Upper lobe of left lung (tissue), 4 donors: ENCODE data around the gene EXOC6B.

Experiments used
- CTCF ChIP-seq, 6 experiments: fragments of 450-650 bp in 4 of 6; fragments of 200-600 bp in 2 of 6; sonication (generic) in 2 of 6; IDR thresholded peaks; one replicate each; pipeline ENCODE4 v1.5.1; 2016 to 2019; ENCODE audit warnings: antibody characterized with exemption in 6 of 6
- EP300 ChIP-seq, 4 donors: sonication (generic); formaldehyde crosslinking; IDR thresholded peaks; one replicate each; pipeline ENCODE4 v1.5.1; 2017; ENCODE audit warnings: antibody characterized with exemption in 4 of 4, control low read depth in 2 of 4
- POLR2A ChIP-seq, 4 donors: fragments of 450-650 bp; IDR thresholded peaks; one replicate each; pipeline ENCODE4 v1.5.1; 2016 to 2017; ENCODE audit warnings: antibody characterized with exemption in 4 of 4, mild to moderate bottlenecking in 2 of 4
- POLR2AphosphoS5 ChIP-seq, 2 donors: sonication (generic); formaldehyde crosslinking; IDR thresholded peaks; one replicate each; pipeline ENCODE4 v1.5.1; 2017; ENCODE audit warnings: antibody characterized with exemption in 2 of 2

DNA sequence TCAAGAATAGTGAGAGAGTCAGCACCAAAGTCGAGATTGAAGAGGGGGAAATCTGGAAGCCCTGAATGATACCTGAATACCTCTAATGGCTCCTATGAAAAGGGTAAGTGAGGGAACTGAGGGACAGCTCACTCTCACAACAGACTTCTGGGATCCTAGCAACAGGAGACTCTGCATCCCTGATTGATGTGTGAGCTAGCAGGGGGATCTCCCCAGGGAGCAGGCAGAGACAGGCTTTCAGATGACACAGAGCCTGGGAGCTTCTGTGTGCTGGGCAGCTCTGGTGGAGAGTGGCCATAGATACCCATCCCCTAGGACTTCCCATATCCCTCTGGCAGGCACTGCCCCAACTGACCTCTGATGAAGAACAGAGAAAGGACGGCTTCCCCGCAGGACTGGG lies 206.2 kb downstream of the EXOC6B start:
- no peak for TF ChIP-seq CTCF (IDR thresholded peaks at IDR 0.05)
- TF ChIP-seq POLR2A (IDR thresholded peaks at IDR 0.05): no peak
- TF ChIP-seq EP300 (IDR thresholded peaks at IDR 0.05): no peak
- no peak for TF ChIP-seq POLR2AphosphoS5 (IDR thresholded peaks at IDR 0.05)
